Esophagus muscularis mucosa (tissue), 4 donors: ENCODE measurements around the gene GARIN1A. TPM values are rescaled to one million over a fixed set of nuclear protein-coding genes. Genes with fewer than 3 reads are reported as not detected.
"Not testable (repeated sequence)": the region's sequence is repeated elsewhere in the genome, so short reads cannot be mapped to it uniquely, and the experiment has no call there.

Source experiments
- DNase-seq: peaks from one replicate; pipeline ENCODE4 v3.0.0-alpha.2; 2017; ENCODE audit errors: extremely low spot score
- H3K27ac ChIP-seq, 4 donors: fragments of 200-600 bp; sonication (generic); replicated peaks in 1 of 4; 1 replicate in 3 of 4; 2 replicates in 1 of 4; pipeline ENCODE4 v1.5.1; 2016 to 2019; ENCODE audit warnings: mild to moderate bottlenecking in 1 of 4
- H3K27me3 ChIP-seq, 4 donors: fragments of 200-600 bp; sonication (generic); one replicate each; pipeline versions ENCODE4 v1.5.1 to v1.6.0; 2016 to 2019
- H3K36me3 ChIP-seq, 4 donors: fragments of 200-600 bp; sonication (generic); one replicate each; pipeline ENCODE4 v1.5.1; 2016 to 2019
- H3K4me1 ChIP-seq, 4 donors: fragments of 200-600 bp; sonication (generic); one replicate each; pipeline ENCODE4 v1.5.1; 2016 to 2019
- H3K4me3 ChIP-seq, 4 donors: fragments of 200-600 bp; sonication (generic); 1 replicate in 2 of 4; 2 replicates in 2 of 4; pipeline ENCODE4 v1.5.1; 2016 to 2019; ENCODE audit warnings: mild to moderate bottlenecking in 4 of 4, moderate library complexity in 1 of 4
- H3K9me3 ChIP-seq, 4 donors: fragments of 200-600 bp; sonication (generic); 1 replicate in 3 of 4; 2 replicates in 1 of 4; pipeline ENCODE4 v1.5.1; 2016 to 2019
- EP300 ChIP-seq: sonication (generic); formaldehyde crosslinking; IDR thresholded peaks from one replicate; pipeline ENCODE4 v1.6.1; 2017; ENCODE audit warnings: antibody characterized with exemption
- POLR2A ChIP-seq: fragments of 450-650 bp; IDR thresholded peaks from one replicate; pipeline ENCODE4 v1.6.1; 2017; ENCODE audit warnings: antibody characterized with exemption, moderate library complexity, mild to moderate bottlenecking, low read depth
- POLR2AphosphoS5 ChIP-seq, 2 donors: sonication (generic); formaldehyde crosslinking; IDR thresholded peaks; one replicate each; pipeline ENCODE4 v1.6.1; 2017; ENCODE audit warnings: antibody characterized with exemption in 2 of 2
- WGBS: methylation state at CpG from one replicate; pipeline ENCODE4 v1.1.5; 2018; 5-methylcytosine and 5-hydroxymethylcytosine counted together
- intact Hi-C: fragments of 100-400 bp; cut with DNase I; formaldehyde crosslinking; loops from one replicate; pipeline ENCODE4 v1.15.1; 2023
- total RNA-seq, 4 donors: library from RNA; depleted of rRNA; stranded (reverse); fragments of >200 nt; gene quantifications; one replicate each; pipeline versions ENCODE4 v1.1.0 to v1.2.1, GENCODE V29; 2016
- TF ChIP-seq, protein P1 (sequence below), 3 experiments: fragments of 200-600 bp in 2 of 3; fragments of 450-650 bp in 1 of 3; sonication (generic) in 2 of 3; IDR thresholded peaks; one replicate each; pipeline ENCODE4 v1.5.1; 2017 to 2019; ENCODE audit warnings: antibody characterized with exemption in 3 of 3, mild to moderate bottlenecking in 2 of 3, moderate library complexity in 1 of 3

The GARIN1A gene
- total RNA-seq, 4 donors from 2014 or later, result under 0.01 to 2.9 (median 0.94) TPM

GRCh38 chr7:128660596-128660995, 11.5 kb upstream of the GARIN1A start:
- Histone ChIP-seq H3K4me1 (no peaks in the 10 kb centered on the region), H3K9me3 (peaks cover 0 to 12% (median 6%) of the 10 kb centered on the region in 4 donors), H3K36me3 (no peaks in the 10 kb centered on the region), H3K27ac (no peak overlapping the region), H3K27me3 (no peaks in the 10 kb centered on the region), H3K4me3 (no peak overlapping the region)
- TF ChIP-seq, protein P1, sequence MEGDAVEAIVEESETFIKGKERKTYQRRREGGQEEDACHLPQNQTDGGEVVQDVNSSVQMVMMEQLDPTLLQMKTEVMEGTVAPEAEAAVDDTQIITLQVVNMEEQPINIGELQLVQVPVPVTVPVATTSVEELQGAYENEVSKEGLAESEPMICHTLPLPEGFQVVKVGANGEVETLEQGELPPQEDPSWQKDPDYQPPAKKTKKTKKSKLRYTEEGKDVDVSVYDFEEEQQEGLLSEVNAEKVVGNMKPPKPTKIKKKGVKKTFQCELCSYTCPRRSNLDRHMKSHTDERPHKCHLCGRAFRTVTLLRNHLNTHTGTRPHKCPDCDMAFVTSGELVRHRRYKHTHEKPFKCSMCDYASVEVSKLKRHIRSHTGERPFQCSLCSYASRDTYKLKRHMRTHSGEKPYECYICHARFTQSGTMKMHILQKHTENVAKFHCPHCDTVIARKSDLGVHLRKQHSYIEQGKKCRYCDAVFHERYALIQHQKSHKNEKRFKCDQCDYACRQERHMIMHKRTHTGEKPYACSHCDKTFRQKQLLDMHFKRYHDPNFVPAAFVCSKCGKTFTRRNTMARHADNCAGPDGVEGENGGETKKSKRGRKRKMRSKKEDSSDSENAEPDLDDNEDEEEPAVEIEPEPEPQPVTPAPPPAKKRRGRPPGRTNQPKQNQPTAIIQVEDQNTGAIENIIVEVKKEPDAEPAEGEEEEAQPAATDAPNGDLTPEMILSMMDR (IDR thresholded peaks at IDR 0.05), result no peak
- TF ChIP-seq POLR2A (no peak), EP300 (no peak), POLR2AphosphoS5 (IDR thresholded peaks at IDR 0.05) (no peak)
- WGBS, result 98% methylated on average over 3 of the region's 3 CpGs
- DNase-seq, result no peak
- intact Hi-C loops, result no loop called here

- Histone ChIP-seq H3K36me3 (no peaks in the 10 kb centered on the region), H3K4me1 (no peaks in the 10 kb centered on the region), H3K4me3 (no peak overlapping the region), H3K27ac (no peak overlapping the region), H3K9me3 (peaks cover 0 to 12% (median 6%) of the 10 kb centered on the region in 4 donors), H3K27me3 (no peaks in the 10 kb centered on the region)
- intact Hi-C loops, result no loop called here
- no peak for TF ChIP-seq EP300
- TF ChIP-seq POLR2AphosphoS5 (IDR thresholded peaks at IDR 0.05), result no peak
- TF ChIP-seq, protein P1 (IDR thresholded peaks at IDR 0.05), result no peak
- no peak for TF ChIP-seq POLR2A
- no peak for DNase-seq
- WGBS, result 95% methylated on average over 5 of the region's 5 CpGs
These were observed 10.6 kb upstream of the GARIN1A start for GRCh38 chr7:128661446-128661845.

DNA sequence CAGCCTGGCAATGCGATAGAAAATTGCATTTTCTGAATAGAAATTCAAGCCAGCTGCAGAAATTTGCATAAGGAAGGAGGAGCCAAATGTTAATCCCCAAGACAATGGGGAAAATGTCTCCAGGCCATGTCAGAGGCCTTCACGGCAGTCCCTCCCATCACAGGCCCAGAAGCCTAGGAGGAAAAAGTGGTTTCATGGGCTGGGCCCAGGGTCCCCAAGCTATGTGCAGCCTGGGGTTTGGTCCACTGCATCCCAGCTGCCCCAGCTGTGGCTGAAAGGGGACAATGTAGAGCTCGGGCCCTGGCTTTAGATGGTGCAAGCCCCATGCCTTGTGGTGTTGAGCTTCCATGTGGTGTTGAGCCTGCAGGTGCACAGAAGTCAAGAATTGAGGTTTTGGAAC, 10.0 kb upstream of the GARIN1A start:
- no peaks in the 10 kb centered on the region for H3K36me3 ChIP-seq
- 100% methylated on average over 3 of the region's 3 CpGs for WGBS
- H3K27ac ChIP-seq, result no peak overlapping the region
- TF ChIP-seq POLR2AphosphoS5 (IDR thresholded peaks at IDR 0.05) (no peak), EP300 (no peak), POLR2A (no peak)
- TF ChIP-seq, protein P1 (IDR thresholded peaks at IDR 0.05), result no peak
- intact Hi-C loops, result no loop called here
- H3K4me1 ChIP-seq, result no peaks in the 10 kb centered on the region
- H3K27me3 ChIP-seq, result no peaks in the 10 kb centered on the region
- peaks cover 0 to 12% (median 6%) of the 10 kb centered on the region in 4 donors for H3K9me3 ChIP-seq
- no peak overlapping the region for H3K4me3 ChIP-seq
- DNase-seq, result no peak

DNA sequence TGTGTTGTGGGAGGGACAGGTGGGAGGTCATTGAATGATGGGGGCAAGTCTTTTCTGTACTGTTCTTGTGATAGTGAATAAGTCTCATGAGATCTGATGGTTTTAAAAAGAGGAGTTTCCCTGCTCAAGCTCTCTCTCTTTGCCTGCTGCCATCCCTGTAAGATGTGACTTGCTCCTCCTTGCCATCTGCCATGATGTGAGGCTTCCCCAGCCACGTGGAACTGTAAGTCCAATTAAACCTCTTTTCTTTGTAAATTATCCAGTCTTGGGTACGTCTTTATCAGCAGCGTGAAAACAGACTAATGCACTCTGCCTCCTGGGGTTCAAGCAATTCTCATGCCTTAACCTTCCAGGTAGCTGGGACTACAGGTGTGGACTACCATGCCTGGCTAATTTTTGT, 8.9 kb upstream of the GARIN1A start:
- H3K27me3 ChIP-seq, DNase-seq, H3K36me3 ChIP-seq, intact Hi-C loops, H3K4me3 ChIP-seq, H3K27ac ChIP-seq, H3K4me1 ChIP-seq: not testable (repeated sequence)
- H3K9me3 ChIP-seq, result peaks cover 0 to 12% (median 6%) of the 10 kb centered on the region in 4 donors
- WGBS, result 88% methylated on average over 3 of the region's 3 CpGs

GRCh38 chr7:128665057-128665456, 7.0 kb upstream of the GARIN1A start:
- H3K36me3 ChIP-seq, result no peaks in the 10 kb centered on the region
- H3K27ac ChIP-seq, result no peak overlapping the region
- H3K27me3 ChIP-seq, result no peaks in the 10 kb centered on the region
- H3K4me1 ChIP-seq, result no peaks in the 10 kb centered on the region
- peaks cover 0 to 12% (median 6%) of the 10 kb centered on the region in 4 donors for H3K9me3 ChIP-seq
- intact Hi-C loops, result no loop called here
- 54% methylated on average over 1 of the region's 1 CpG for WGBS
- DNase-seq, result no peak
- no peak for TF ChIP-seq EP300
- TF ChIP-seq POLR2A, result no peak
- no peak for TF ChIP-seq POLR2AphosphoS5 (IDR thresholded peaks at IDR 0.05)
- TF ChIP-seq, protein P1 (IDR thresholded peaks at IDR 0.05), result no peak
- H3K4me3 ChIP-seq, result no peak overlapping the region
